Measurements from ENCODE around the gene ANG. TPM values are rescaled to one million over a fixed set of nuclear protein-coding genes. Genes with fewer than 3 reads are reported as not detected.
A peak's percentile ranks its signal among the peaks of the same experiment; 100 is the strongest.

Gene ANG
- total and polyA plus RNA-seq, 2 donors (not counting 1 experiment from before 2014, with no cell fraction given), result 1.7 to 2.0 TPM

GRCh38 chr14:20657216-20658211 is 31.1 kb upstream of the ANG start:
- Histone ChIP-seq H3K36me3 (replicated peaks in 1 of 2; ENCODE audit: control extremely low read depth in 1 of 2, control insufficient read depth in 1 of 2, extremely low read depth in 1 of 2, insufficient read depth in 2 of 2, low read length in 1 of 2) (no peaks in the 10 kb centered on the region), H3K27ac (ENCODE audit: low read length in 2 of 2) (no peak overlapping the region), H4K20me1 (ENCODE audit: control insufficient read depth, insufficient read depth, low read length, poor library complexity, severe bottlenecking) (no peaks in the 10 kb centered on the region), H3K79me2 (ENCODE audit: control insufficient read depth, insufficient read depth, low read length) (no peaks in the 10 kb centered on the region), H3K27me3 (replicated peaks in 1 of 4; ENCODE audit: control extremely low read depth in 1 of 4, control insufficient read depth in 3 of 4, insufficient read depth in 4 of 4, low read length in 3 of 4) (peaks cover 0 to 52% (median 31%) of the 10 kb centered on the region in 4 experiments), H3K4me3 (ENCODE audit: control extremely low read depth in 1 of 5, extremely low read depth in 1 of 5, insufficient read depth in 1 of 5, low read depth in 2 of 5, low read length in 4 of 5) (no peak overlapping the region), H3K9ac (ENCODE audit: low read length) (no peak overlapping the region), H3K4me1 (ENCODE audit: control insufficient read depth in 2 of 2, insufficient read depth in 2 of 2, low read length in 2 of 2) (peaks cover 27 to 29% of the 10 kb centered on the region in 2 donors), H3K4me2 (replicated peaks; ENCODE audit: low read depth, low read length, poor library complexity, severe bottlenecking) (no peak overlapping the region), H3K9me3 (ENCODE audit: control extremely low read depth in 1 of 3, control insufficient read depth in 2 of 3, insufficient read depth in 1 of 3, low read length in 2 of 3) (peaks cover 0 to 6% (median 0%) of the 10 kb centered on the region in 3 donors), H2AFZ (ENCODE audit: insufficient read depth, low read depth, low read length, poor library complexity, severe bottlenecking) (peak overlapping the region; percentile 14)
- H3K4me1 Mint-ChIP-seq, result peaks cover 28% of the 10 kb centered on the region
- 49% methylated on average over 20 of the region's 28 CpGs for WGBS (ENCODE audit: insufficient coverage)
- TF ChIP-seq, protein P1, sequence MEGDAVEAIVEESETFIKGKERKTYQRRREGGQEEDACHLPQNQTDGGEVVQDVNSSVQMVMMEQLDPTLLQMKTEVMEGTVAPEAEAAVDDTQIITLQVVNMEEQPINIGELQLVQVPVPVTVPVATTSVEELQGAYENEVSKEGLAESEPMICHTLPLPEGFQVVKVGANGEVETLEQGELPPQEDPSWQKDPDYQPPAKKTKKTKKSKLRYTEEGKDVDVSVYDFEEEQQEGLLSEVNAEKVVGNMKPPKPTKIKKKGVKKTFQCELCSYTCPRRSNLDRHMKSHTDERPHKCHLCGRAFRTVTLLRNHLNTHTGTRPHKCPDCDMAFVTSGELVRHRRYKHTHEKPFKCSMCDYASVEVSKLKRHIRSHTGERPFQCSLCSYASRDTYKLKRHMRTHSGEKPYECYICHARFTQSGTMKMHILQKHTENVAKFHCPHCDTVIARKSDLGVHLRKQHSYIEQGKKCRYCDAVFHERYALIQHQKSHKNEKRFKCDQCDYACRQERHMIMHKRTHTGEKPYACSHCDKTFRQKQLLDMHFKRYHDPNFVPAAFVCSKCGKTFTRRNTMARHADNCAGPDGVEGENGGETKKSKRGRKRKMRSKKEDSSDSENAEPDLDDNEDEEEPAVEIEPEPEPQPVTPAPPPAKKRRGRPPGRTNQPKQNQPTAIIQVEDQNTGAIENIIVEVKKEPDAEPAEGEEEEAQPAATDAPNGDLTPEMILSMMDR (IDR thresholded peaks at IDR 0.05), result no peak
- no peaks in the 10 kb centered on the region for H3K9me3 Mint-ChIP-seq (ENCODE audit: insufficient read depth)
- H3K27ac Mint-ChIP-seq, result no peak overlapping the region
- ATAC-seq (ENCODE audit: low read depth), result no peak
- no peak overlapping the region for H3K4me3 Mint-ChIP-seq
- H3K27me3 Mint-ChIP-seq, result peaks cover 47% of the 10 kb centered on the region
- ChIA-PET POLR2A (interaction anchor here (0.6 kb wide), 1 partner anchor 315 kb away, joined by 3 read pairs; no protein-coding TSS in a partner anchor), CTCF (interaction anchor here (0.6 to 11.2 kb wide), 9 partner anchors 9 to 330 kb away, joined by 3 to 445 read pairs (median 4); partner anchors contain the start of genes ANG and RNASE4)
- intact Hi-C loops (cut with micrococcal nuclease), result no loop called here
- no peak for DNase-seq

DNA sequence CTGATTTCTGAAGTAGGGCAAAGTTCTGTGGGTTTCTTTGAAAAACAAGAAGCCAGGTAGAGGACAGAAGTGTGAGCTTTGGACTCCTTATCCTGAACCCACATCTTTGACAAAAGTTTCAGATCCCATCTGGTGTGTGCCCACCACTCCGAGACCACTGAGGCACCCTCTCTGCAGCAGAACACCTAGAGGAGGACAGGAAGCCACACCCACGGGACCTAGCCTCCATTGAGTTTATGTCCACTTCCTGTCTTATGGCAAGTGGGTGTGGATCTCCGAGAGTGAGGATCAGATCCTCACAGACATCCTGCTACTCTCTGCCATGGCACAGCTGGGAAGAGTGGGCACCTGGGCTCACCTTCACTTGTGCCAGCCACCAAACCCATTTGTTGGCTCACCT is 30.3 kb upstream of the ANG start:
- TF ChIP-seq, protein P1 (IDR thresholded peaks at IDR 0.05), result no peak
- no peak for TF ChIP-seq EZH2 (IDR thresholded peaks at IDR 0.05; ENCODE audit: borderline replicate concordance, insufficient read depth, low read depth, low read length, poor library complexity, severe bottlenecking)
- Histone ChIP-seq H3K4me1 (ENCODE audit: control insufficient read depth in 2 of 2, insufficient read depth in 2 of 2, low read length in 2 of 2) (peaks cover 28% of the 10 kb centered on the region in 2 donors), H3K36me3 (replicated peaks in 1 of 2; ENCODE audit: control extremely low read depth in 1 of 2, control insufficient read depth in 1 of 2, extremely low read depth in 1 of 2, insufficient read depth in 2 of 2, low read length in 1 of 2) (no peaks in the 10 kb centered on the region), H3K79me2 (ENCODE audit: control insufficient read depth, insufficient read depth, low read length) (no peaks in the 10 kb centered on the region), H2AFZ (ENCODE audit: insufficient read depth, low read depth, low read length, poor library complexity, severe bottlenecking) (no peak overlapping the region), H4K20me1 (ENCODE audit: control insufficient read depth, insufficient read depth, low read length, poor library complexity, severe bottlenecking) (no peaks in the 10 kb centered on the region), H3K4me2 (replicated peaks; ENCODE audit: low read depth, low read length, poor library complexity, severe bottlenecking) (no peak overlapping the region), H3K4me3 (ENCODE audit: control extremely low read depth in 1 of 5, extremely low read depth in 1 of 5, insufficient read depth in 1 of 5, low read depth in 2 of 5, low read length in 4 of 5) (no peak overlapping the region), H3K9ac (ENCODE audit: low read length) (no peak overlapping the region), H3K27me3 (replicated peaks in 1 of 4; ENCODE audit: control extremely low read depth in 1 of 4, control insufficient read depth in 3 of 4, insufficient read depth in 4 of 4, low read length in 3 of 4) (peaks cover 0 to 46% (median 25%) of the 10 kb centered on the region in 4 experiments), H3K27ac (ENCODE audit: low read length in 2 of 2) (no peak overlapping the region), H3K9me3 (ENCODE audit: control extremely low read depth in 1 of 3, control insufficient read depth in 2 of 3, insufficient read depth in 1 of 3, low read length in 2 of 3) (peaks cover 0 to under 1% (median 0%) of the 10 kb centered on the region in 3 donors)
- ChIA-PET CTCF (interaction anchor here (0.6 to 11.2 kb wide), 9 partner anchors 10 to 331 kb away, joined by 3 to 445 read pairs (median 3); partner anchors contain the start of genes ANG and RNASE4), POLR2A (no interaction called here)
- H3K4me3 Mint-ChIP-seq, result no peak overlapping the region
- DNase-seq, result no peak
- peaks cover 28% of the 10 kb centered on the region for H3K4me1 Mint-ChIP-seq
- intact Hi-C loops (cut with micrococcal nuclease), result no loop called here
- H3K27ac Mint-ChIP-seq, result no peak overlapping the region
- WGBS (ENCODE audit: insufficient coverage), result no CpG with 5 or more reads among the region's 3 CpGs
- no peaks in the 10 kb centered on the region for H3K9me3 Mint-ChIP-seq (ENCODE audit: insufficient read depth)
- no peak for ATAC-seq (ENCODE audit: low read depth)
- H3K27me3 Mint-ChIP-seq, result peaks cover 40% of the 10 kb centered on the region

Measured in B cell (primary cell).